H9 (cell line): Measurements from ENCODE around the gene UNC5C. TPM values are rescaled to one million over a fixed set of nuclear protein-coding genes. Genes with fewer than 3 reads are reported as not detected.

Source experiments
- DNase-seq: peaks from one replicate; pipeline ENCODE4 v3.0.0-alpha.2; 2017
- H2AFZ ChIP-seq: one replicate; pipeline ENCODE4 v1.6.1; 2013; ENCODE audit warnings: mild to moderate bottlenecking, low read length, control low read depth, moderate library complexity
- H2AK5ac ChIP-seq: 2 replicates; pipeline ENCODE4 v1.6.1; 2013; ENCODE audit warnings: low read length, control low read depth, mixed read lengths; ENCODE audit not compliant: insufficient read length
- H2BK120ac ChIP-seq: one replicate; pipeline ENCODE4 v1.6.1; 2013; ENCODE audit warnings: low read depth, mild to moderate bottlenecking, low read length, control low read depth, inconsistent platforms; ENCODE audit not compliant: poor library complexity, severe bottlenecking
- H2BK12ac ChIP-seq: 2 replicates; pipeline ENCODE4 v1.6.1; 2013; ENCODE audit warnings: low read length, control low read depth, mixed read lengths, low read depth; ENCODE audit not compliant: insufficient read length
- H2BK15ac ChIP-seq: 2 replicates; pipeline ENCODE4 v1.6.1; 2013; ENCODE audit warnings: low read depth, low read length, control low read depth
- H2BK20ac ChIP-seq: one replicate; pipeline ENCODE4 v1.6.1; 2013; ENCODE audit warnings: low read depth, mild to moderate bottlenecking, low read length, control low read depth, inconsistent platforms; ENCODE audit not compliant: poor library complexity, severe bottlenecking
- H2BK5ac ChIP-seq: 2 replicates; pipeline ENCODE4 v1.6.1; 2013; ENCODE audit warnings: low read length, control low read depth, mixed read lengths; ENCODE audit not compliant: insufficient read length
- H3K14ac ChIP-seq: 2 replicates; pipeline ENCODE4 v1.6.1; 2013; ENCODE audit warnings: low read length, control low read depth; ENCODE audit not compliant: insufficient read depth
- H3K18ac ChIP-seq: 2 replicates; pipeline ENCODE4 v1.6.1; 2013; ENCODE audit warnings: low read depth, mild to moderate bottlenecking, mixed read lengths, low read length, control low read depth; ENCODE audit not compliant: insufficient read length
- H3K23ac ChIP-seq: 2 replicates; pipeline ENCODE4 v1.6.1; 2013; ENCODE audit warnings: low read length, control low read depth, mixed read lengths, low read depth; ENCODE audit not compliant: insufficient read length
- H3K23me2 ChIP-seq: 2 replicates; pipeline ENCODE4 v1.6.1; 2013; ENCODE audit warnings: low read depth, mild to moderate bottlenecking, mixed read lengths, low read length, control low read depth; ENCODE audit not compliant: insufficient read length, poor library complexity, severe bottlenecking
- H3K27ac ChIP-seq: 2 replicates; pipeline ENCODE4 v1.5.1; 2013; ENCODE audit warnings: low read length, control low read depth, mixed read lengths, low read depth; ENCODE audit not compliant: insufficient read length
- H3K27me3 ChIP-seq: 2 replicates; pipeline ENCODE4 v1.6.1; 2013; ENCODE audit warnings: low read length, control low read depth, inconsistent platforms; ENCODE audit not compliant: insufficient read depth
- H3K4ac ChIP-seq: 2 replicates; pipeline ENCODE4 v1.6.1; 2013; ENCODE audit warnings: low read depth, mild to moderate bottlenecking, control low read depth, inconsistent platforms, low read length, moderate library complexity
- H3K4me1 ChIP-seq: 2 replicates; pipeline ENCODE4 v1.6.1; 2013; ENCODE audit warnings: low read length, control low read depth, inconsistent platforms; ENCODE audit not compliant: insufficient read depth
- H3K4me2 ChIP-seq: 2 replicates; pipeline ENCODE4 v1.6.1; 2013; ENCODE audit warnings: low read length, control low read depth, mixed read lengths; ENCODE audit not compliant: insufficient read length, insufficient read depth
- H3K56ac ChIP-seq: 2 replicates; pipeline ENCODE4 v1.6.1; 2013; ENCODE audit warnings: low read depth, mild to moderate bottlenecking, mixed read lengths, low read length, control low read depth; ENCODE audit not compliant: insufficient read length
- H3K79me1 ChIP-seq: 2 replicates; pipeline ENCODE4 v1.6.1; 2013; ENCODE audit warnings: low read depth, mild to moderate bottlenecking, moderate library complexity, low read length, control low read depth, inconsistent platforms; ENCODE audit not compliant: insufficient read depth, poor library complexity, severe bottlenecking
- H3K79me2 ChIP-seq: 2 replicates; pipeline ENCODE4 v1.6.1; 2013; ENCODE audit warnings: low read length, control low read depth, inconsistent platforms; ENCODE audit not compliant: insufficient read depth
- H3K9ac ChIP-seq: 2 replicates; pipeline ENCODE4 v1.6.1; 2013; ENCODE audit warnings: low read length, control low read depth, mixed read lengths; ENCODE audit not compliant: insufficient read length; ENCODE audit errors: extremely low read depth
- H3K9me3 ChIP-seq: one replicate; pipeline ENCODE4 v1.6.1; 2013; ENCODE audit warnings: low read depth, low read length, inconsistent platforms; ENCODE audit not compliant: control insufficient read depth
- H3T11ph ChIP-seq: one replicate; pipeline ENCODE4 v1.6.1; 2013; ENCODE audit warnings: mild to moderate bottlenecking, low read length, control low read depth, inconsistent platforms
- H4K20me1 ChIP-seq: one replicate; pipeline ENCODE4 v1.6.1; 2013; ENCODE audit not compliant: control insufficient read depth, insufficient read length, insufficient read depth
- H4K5ac ChIP-seq: 2 replicates; pipeline ENCODE4 v1.6.1; 2013; ENCODE audit warnings: low read depth, mild to moderate bottlenecking, mixed read lengths, low read length, control low read depth; ENCODE audit not compliant: insufficient read length
- H4K8ac ChIP-seq: replicated peaks from 2 replicates; pipeline ENCODE4 v1.6.1; 2013; ENCODE audit warnings: low read length, control low read depth, mixed read lengths, low read depth; ENCODE audit not compliant: insufficient read length
- H4K91ac ChIP-seq: 2 replicates; pipeline ENCODE4 v1.6.1; 2013; ENCODE audit warnings: low read depth, mild to moderate bottlenecking, moderate library complexity, mixed read lengths, low read length, control low read depth; ENCODE audit not compliant: insufficient read length
- H3K27ac Mint-ChIP-seq, 3 experiments: 2 replicates in 2 of 3; 3 replicates in 1 of 3; pipeline ENCODE4 v1.8.0; 2020 to 2021; ENCODE audit warnings: mixed read lengths in 3 of 3, mild to moderate bottlenecking in 1 of 3, moderate library complexity in 1 of 3
- H3K27me3 Mint-ChIP-seq: 2 replicates; pipeline ENCODE4 v1.8.0; 2021; ENCODE audit warnings: low read depth, mild to moderate bottlenecking, moderate library complexity, mixed read lengths
- H3K36me3 Mint-ChIP-seq, 3 experiments: 2 replicates in 2 of 3; 3 replicates in 1 of 3; pipeline ENCODE4 v1.8.0; 2020 to 2021; ENCODE audit warnings: low read depth in 3 of 3, mixed read lengths in 3 of 3; ENCODE audit not compliant: insufficient read depth in 1 of 3
- H3K4me1 Mint-ChIP-seq, 2 experiments: 2 replicates each; pipeline ENCODE4 v1.8.0; 2020; ENCODE audit warnings: mixed read lengths in 2 of 2
- H3K4me3 Mint-ChIP-seq, 2 experiments: 2 replicates in 1 of 2; 3 replicates in 1 of 2; pipeline ENCODE4 v1.8.0; 2020 to 2021; ENCODE audit warnings: mild to moderate bottlenecking in 2 of 2, mixed read lengths in 2 of 2, moderate library complexity in 1 of 2
- H3K9me3 Mint-ChIP-seq, 2 experiments: 2 replicates in 1 of 2; 3 replicates in 1 of 2; pipeline ENCODE4 v1.8.0; 2020; ENCODE audit warnings: mild to moderate bottlenecking in 2 of 2, mixed read lengths in 2 of 2, moderate library complexity in 1 of 2
- CTCF ChIP-seq: fragments of 200-600 bp; sonication (generic); conservative IDR thresholded peaks from 3 replicates; pipeline ENCODE4 v1.8.0; 2021; ENCODE audit warnings: antibody characterized with exemption, mild to moderate bottlenecking
- total RNA-seq: library from RNA; stranded (reverse); gene quantifications from 2 replicates; pipeline ENCODE4 v1.2.1, GENCODE V29; 2021

The UNC5C gene
- total RNA-seq, 1 experiment from 2014 or later = not detected

GRCh38 chr4:95494186-95494585 is 54.6 kb downstream of the UNC5C start:
- Histone ChIP-seq H3K27me3 (no peaks in the 10 kb centered on the region), H2AK5ac (no peak overlapping the region), H4K5ac (no peak overlapping the region), H3K18ac (no peak overlapping the region), H3K27ac (no peak overlapping the region), H2BK12ac (no peak overlapping the region), H3K23me2 (no peaks in the 10 kb centered on the region), H3K79me1 (no peaks in the 10 kb centered on the region), H3K79me2 (no peaks in the 10 kb centered on the region), H3K14ac (no peak overlapping the region), H4K8ac (no peak overlapping the region), H2BK120ac (no peak overlapping the region), H3K9me3 (no peaks in the 10 kb centered on the region), H3K4ac (no peak overlapping the region), H2BK5ac (no peak overlapping the region), H2AFZ (no peak overlapping the region), H3K4me2 (no peak overlapping the region), H3K4me1 (no peaks in the 10 kb centered on the region), H3K23ac (no peak overlapping the region), H4K91ac (no peak overlapping the region), H3T11ph (no peak overlapping the region), H2BK20ac (no peak overlapping the region), H3K9ac (no peak overlapping the region), H3K56ac (no peak overlapping the region), H2BK15ac (no peak overlapping the region), H4K20me1 (no peaks in the 10 kb centered on the region)
- H3K27ac Mint-ChIP-seq = no peak overlapping the region
- H3K27me3 Mint-ChIP-seq = no peaks in the 10 kb centered on the region
- H3K4me3 Mint-ChIP-seq = no peak overlapping the region
- TF ChIP-seq CTCF = no peak
- no peak for DNase-seq
- no peaks in the 10 kb centered on the region for H3K36me3 Mint-ChIP-seq
- H3K4me1 Mint-ChIP-seq = no peaks in the 10 kb centered on the region
- H3K9me3 Mint-ChIP-seq = no peaks in the 10 kb centered on the region
